HG03469 (cell line): Measurements from ENCODE around the gene OR2H1.
"Not testable (repeated sequence)": the region's sequence is repeated elsewhere in the genome, so short reads cannot be mapped to it uniquely, and the experiment has no call there.

ENCODE experiments used
- ATAC-seq: cut with Tn5 transposase; IDR thresholded peaks from one replicate; pipeline ENCODE4 v1.9.1; 2021; ENCODE audit warnings: mild to moderate bottlenecking, moderate library complexity, moderate number of reproducible peaks; ENCODE audit not compliant: unreplicated experiment

Gene OR2H1

DNA sequence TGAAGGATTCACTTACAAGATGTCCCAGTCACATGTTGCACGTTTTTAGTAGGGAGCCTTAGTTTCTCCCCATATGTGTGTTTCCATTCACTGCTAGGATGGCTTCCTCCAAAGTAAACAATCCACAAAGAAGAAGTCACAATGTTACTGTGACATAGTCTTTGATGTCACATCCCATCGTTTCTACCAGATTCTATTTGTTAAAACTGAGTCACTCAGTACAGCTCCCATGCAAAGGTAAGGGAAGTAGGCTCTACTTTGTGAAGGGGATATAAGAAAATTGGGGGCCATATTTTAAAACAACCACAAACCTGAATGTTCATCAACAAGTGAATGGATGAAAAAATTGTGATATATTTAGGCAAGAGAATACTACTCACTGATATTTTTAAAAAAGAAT is at the start of gene OR2H1, which contains the start of gene OR11A1:
OR2H1 (plus strand) TSS at position 185 of the 400 bp plus-strand sequence. CDS start 4,615 bp downstream, outside the sequence.
OR11A1 (minus strand) TSS at position 101 of the 400 bp plus-strand sequence. CDS start 29,430 bp downstream, outside the sequence.
- ATAC-seq, result no peak

DNA sequence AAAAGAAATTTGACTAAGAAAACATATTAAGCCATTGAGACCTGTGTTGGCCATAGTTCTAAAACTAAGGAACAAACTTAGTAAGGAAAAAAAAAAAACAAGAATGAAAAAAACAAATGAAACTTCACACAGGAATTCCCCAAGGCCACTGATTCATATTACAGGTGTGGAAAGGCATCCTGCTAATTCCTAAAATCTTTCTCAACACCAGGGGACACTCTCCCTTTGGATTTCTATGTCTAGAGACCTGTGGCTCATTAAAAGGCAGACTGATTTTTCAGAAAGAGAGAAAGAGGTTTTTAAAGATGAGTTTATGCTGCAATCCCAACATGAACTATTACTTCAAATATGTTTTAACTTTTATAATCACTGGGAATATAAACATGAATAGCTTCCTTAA is 42.4 kb upstream of the OR2H1 start, which contains the start of gene OR12D1:
OR12D1 (plus strand) TSS at position 341 of the 400 bp plus-strand sequence.
- ATAC-seq, result no peak

DNA sequence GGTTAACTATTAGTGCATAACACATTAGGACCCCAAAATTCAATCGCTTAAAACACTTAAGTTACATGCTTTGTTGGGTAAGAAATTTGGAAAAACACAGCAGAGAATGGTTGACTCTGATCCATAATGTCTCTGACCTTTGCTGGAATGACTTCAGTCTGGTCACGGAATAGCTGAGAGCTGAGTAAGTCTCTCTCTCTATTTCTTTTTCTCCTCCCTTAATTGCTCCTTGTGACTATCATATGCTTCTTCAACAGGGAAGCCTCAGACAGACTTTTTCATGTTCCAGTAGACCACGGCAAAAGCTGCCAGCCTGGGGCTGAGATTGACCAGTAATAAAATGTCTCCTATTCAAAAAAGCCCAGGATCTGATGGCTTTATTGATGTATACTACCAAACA is 37.4 kb upstream of the OR2H1 start:
- ATAC-seq, result no peak

DNA sequence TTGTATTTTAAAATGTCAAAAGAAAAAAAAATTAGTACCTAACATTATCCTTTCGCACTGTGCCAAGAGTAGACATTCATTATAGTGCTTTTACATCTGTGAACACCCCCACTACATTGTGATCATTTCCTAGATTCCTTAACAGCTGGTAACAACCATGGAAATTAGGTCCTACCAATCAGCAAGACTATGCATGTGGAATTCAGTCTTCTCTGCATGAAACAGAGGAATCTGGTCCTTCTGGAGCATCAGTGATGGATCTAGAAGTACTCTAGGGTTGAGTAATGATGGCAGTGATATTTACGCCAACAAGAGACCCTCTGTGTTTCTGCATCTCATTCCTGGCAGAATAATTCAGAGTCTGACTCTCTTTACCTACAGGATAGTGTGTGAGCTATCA is 32.8 kb upstream of the OR2H1 start:
- ATAC-seq, result no peak

DNA sequence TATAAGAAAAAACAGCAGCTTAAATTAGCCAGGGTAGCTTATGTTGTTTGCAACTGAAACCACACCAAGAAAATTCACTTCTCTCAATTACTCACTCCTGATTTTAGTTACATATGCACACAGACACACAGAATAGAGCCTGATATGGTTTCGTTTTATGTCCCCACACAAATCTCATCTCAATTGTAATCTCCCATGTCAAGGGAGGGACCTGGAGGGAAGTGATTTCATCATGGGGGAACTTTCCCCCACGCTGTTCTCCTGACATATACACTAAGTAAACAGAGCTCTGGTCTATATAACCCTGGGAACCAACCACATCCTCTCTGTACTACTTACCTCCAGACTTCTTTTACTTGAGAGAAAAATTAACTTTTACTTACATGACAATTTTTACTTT is 32.4 kb upstream of the OR2H1 start:
- no peak for ATAC-seq

DNA sequence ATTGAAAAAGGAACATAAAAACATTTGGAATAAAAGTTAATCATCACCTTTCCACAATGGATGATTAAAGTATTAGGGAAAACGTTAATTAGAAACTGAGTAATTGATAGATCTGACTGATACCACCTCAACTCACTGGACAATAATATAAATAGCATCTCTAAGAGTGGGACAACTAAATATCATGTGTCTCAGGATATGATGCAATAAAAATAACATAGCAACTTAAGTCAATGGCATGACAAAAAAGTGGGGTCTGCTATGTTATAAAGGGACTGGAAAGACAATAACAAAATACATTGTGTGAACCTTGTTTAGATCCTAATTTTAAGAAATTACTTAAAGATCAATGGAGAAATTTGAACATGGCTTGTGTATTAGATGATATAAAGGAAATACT is 31.9 kb upstream of the OR2H1 start:
- no peak for ATAC-seq

DNA sequence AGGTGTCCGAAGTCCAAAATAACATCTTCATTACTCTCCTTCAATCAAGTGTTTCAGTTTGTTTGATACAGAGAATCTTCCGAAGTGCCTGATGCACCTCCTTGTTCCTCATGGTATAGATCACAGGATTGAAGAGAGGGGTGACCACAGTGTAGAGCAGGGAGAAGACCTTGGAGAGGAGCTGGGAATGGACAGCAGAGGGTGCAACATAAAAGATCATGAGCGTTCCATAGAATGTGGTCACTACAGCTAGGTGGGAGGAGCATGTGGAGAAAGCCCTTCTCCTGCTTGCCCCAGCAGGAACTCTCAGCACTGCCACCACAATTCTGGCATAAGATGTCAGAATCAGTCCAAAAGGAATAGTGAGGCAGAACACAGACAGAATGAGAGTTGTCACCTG is 30.3 kb upstream of the OR2H1 start:
- no peak for ATAC-seq

DNA sequence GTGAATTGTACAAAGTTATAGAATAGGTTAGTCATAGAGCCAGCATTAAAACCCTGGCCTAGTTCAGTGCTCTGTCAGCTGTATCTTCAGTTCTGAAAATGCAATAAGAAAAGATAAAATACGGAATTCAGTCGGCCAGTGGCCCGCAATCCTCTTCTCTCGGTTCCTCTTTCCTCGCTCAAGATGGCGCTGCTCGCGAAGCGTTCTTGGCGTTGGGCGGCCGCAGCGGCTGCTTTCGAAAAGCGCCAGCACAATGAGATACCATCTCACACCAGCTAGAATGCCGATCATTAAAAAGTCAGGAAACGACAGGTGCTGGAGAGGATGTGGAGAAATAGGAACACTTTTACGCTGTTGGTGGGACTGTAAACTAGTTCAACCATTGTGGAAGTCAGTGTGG is 20.2 kb upstream of the OR2H1 start:
- not testable (repeated sequence) for ATAC-seq

DNA sequence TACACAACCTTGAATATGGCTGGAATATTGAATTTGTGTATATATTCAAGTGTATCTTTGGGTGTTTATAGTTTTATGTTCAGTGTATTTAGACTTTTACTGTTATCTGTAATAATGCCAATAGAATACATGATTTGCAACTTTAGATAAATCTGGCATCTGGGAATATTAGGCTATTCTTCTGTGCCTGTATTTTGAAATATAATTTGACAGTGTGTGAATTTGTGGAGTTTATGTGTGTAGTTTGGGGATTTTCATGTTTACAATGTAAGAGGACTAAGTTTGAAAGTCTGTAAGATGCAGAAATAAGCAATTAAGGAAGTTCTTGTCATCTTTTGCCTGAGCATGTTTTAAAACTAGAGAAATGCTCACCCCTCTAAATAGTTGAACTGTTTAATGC is 17.9 kb upstream of the OR2H1 start, which contains the start of gene OR10C1:
OR10C1 (plus strand) TSS at position 301 of the 400 bp plus-strand sequence. CDS start 710 bp downstream, outside the sequence.
- ATAC-seq, result no peak

DNA sequence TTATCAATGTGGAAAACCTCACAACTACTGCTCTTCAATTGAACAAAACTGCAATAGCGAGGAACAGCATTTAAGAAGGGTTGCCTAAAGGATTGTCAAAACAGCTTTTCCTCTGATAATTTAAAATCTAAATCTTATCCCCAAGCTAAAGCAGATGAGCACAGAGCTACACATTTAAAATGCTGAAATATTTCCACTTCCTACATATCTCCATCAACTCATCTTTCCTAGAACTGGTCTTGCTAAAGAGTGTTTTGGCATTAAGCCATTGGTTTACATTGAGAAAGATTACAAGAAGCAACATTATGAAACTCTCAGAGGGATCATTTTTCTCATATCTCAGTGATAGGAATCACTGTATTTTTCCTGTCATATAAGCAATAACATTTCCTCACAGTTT is 14.2 kb upstream of the OR2H1 start:
- no peak for ATAC-seq

DNA sequence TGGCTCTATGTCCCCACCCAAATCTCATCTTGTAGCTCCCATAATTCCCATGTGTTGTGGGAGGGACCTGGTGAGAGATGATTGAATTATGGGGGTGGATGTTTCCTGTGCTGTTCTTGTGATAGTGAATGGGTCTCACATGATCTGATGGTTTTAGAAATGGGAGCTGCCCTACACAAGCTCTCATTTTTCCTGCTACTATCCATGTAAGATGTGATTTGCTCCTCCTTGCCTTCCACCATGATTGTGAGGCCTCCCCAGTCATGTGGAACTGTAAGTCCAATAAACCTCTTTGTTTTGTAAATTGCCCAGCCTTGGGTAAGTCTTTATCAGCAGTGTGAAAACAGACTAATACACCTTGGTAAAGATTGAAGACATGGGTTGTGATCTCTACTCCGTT is 12.9 kb upstream of the OR2H1 start:
- ATAC-seq, result not testable (repeated sequence)

DNA sequence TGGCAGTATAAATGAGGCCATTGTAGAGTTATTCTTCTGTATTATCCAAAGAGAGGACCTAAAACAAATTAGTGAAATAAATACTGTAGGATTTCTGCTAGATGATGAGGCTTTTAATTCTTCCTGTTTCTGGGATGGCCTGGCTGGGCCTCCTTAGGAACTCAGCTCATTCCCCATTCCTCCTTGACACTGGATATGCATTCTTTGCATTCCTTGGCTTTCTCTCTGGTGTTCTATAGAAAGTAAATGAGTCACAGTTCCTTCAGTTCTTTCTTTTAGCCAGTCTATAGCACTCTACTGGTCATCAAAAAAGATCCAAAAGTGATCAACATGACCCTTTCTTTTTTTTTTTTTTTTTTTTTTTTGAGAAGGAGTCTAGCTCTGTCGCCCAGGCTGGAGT is 9.3 kb upstream of the OR2H1 start:
- no peak for ATAC-seq

DNA sequence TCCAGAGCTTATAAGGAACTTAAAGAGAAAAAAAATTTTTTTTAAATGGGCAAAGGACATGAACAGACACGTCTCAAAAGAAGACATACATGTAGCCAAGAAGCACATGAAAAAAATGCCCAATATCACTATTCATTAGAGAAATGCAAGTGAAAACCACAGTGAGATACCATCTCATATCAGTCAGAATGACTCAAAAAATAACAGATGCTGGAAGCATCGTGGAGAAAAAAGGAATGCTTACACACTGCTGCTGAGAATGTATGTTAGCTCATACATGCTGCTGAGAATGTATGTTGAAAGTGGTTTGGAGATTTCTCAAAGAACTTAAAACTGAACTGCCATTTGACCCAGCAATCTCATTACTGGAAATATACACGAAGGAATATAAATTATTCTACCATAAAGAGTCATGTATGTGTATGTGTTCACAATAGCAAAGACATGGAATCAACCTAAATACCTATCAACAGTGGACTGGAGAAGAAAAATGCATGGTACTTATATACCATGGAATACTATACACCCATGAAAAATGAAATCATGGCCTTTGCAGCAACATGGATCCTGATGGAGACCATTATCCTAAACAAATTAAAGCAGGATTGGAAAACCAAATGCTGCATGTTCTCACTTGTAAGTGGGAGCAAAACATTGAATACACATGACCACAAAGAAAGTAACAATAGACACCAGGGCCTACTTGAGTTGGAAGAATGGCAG is 5.3 kb upstream of the OR2H1 start:
- no peak for ATAC-seq

DNA sequence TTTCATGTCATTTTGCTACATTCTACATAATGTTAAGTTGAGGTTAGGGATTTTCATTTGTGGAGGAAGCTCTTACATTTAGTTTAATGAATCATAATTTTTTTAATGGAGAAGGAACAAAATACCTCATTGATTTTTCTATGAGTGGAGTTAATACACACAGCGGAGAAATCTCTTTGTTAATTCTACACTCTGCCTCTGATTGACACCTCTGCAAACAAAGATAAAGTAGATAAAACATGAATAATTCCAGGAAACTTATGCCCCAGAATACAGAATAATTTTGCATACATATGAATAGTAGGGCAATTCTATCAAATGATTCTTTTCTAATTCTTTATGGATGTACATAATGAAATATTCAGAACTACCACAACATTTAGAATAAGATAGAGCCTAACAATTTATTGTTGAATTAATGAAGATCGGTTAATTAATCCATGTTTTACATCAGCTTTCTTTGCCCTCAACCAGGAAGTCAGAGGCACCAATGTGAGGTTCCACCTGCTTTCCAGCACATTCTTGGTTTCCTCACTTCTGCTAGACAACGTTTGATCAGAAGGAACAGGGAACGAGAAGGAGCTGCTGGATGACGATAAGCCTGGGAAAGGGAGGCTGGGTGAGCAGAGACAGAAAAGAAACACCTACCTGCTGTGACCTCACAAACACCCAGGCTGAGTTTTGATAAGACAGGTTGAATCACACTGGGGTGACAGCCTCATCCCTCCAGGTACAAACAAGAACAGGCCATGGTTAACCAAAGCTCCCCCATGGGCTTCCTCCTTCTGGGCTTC is 4.3 kb downstream of the OR2H1 start:
- ATAC-seq, result no peak

DNA sequence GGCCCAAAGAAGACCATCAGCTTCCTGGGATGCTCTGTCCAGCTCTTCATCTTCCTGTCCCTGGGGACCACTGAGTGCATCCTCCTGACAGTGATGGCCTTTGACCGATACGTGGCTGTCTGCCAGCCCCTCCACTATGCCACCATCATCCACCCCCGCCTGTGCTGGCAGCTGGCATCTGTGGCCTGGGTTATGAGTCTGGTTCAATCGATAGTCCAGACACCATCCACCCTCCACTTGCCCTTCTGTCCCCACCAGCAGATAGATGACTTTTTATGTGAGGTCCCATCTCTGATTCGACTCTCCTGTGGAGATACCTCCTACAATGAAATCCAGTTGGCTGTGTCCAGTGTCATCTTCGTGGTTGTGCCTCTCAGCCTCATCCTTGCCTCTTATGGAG is 5.1 kb downstream of the OR2H1 start:
- ATAC-seq, result no peak

DNA sequence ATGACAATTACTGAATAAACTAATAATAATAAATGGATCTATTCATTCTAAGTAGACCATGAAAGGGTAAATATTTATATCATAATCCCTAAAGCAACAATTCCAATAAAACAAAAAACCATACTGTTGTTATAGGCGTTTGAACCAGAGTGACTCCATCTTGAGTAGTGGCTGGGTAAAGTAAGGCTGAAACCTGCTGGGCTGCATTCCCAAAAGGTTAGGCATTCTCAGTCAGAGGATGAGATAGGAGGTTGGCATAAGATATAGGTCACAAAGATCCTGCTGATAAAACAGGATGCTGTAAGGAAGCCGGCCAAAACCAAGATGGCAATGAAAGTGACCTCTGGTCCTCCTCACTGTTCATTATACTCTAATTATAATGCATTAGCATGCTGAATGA is 8.3 kb downstream of the OR2H1 start:
- no peak for ATAC-seq

DNA sequence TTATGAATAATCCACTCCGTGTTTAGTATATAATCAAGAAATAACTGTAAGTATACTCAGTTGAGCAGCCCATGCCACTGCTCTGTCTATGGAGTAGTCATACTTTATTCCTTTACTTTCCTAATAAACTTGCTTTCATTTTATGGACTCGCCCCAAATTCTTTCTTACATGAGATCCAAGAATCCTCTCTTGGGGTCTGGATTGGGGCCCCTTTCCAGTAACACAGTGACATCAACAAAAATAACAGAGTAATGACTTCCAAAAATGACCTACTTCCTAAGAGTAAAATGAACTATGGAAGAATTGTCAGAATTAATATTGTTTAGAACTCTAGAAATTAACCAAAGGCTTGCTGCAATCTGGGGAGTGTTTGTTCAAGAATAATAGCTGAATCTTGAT is 8.8 kb downstream of the OR2H1 start:
- ATAC-seq, result no peak

DNA sequence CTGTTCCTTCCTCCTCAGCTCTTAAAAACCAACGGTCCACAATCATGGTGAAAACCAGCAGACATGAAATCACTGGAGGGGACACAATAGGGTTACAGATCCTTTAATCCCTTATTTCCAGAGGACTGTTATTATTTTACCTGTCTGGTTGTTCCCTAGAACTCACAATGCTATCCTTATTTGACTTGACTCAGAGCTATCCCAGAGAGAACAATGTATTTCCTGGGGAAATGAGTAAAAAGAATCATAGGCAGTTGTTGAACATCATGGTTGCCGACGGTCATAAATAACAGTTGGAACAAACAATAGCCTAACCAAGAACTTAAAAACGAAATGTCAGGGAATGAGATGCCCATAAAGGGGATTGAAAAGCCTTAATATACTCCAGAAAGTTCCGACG is 9.3 kb downstream of the OR2H1 start:
- no peak for ATAC-seq

DNA sequence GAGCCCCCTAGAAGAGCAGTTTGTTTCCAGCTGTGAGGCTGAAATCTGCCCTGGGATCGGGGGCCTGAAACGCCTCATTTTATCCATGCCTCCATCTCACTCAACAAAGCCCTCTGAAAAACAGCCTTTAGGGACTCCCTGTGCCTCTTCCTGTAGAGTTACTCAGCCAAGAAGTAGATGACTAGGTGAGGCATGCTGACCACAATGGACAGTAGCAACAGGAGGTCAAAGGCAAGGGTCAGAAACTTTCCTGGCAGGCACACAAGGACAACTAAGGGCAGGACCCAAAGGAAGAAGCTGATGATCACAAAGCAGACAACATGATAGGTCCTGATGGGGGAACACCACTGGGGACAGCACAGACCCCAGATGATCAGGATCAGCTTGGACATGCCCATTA is 18.0 kb downstream of the OR2H1 start:
- no peak for ATAC-seq

DNA sequence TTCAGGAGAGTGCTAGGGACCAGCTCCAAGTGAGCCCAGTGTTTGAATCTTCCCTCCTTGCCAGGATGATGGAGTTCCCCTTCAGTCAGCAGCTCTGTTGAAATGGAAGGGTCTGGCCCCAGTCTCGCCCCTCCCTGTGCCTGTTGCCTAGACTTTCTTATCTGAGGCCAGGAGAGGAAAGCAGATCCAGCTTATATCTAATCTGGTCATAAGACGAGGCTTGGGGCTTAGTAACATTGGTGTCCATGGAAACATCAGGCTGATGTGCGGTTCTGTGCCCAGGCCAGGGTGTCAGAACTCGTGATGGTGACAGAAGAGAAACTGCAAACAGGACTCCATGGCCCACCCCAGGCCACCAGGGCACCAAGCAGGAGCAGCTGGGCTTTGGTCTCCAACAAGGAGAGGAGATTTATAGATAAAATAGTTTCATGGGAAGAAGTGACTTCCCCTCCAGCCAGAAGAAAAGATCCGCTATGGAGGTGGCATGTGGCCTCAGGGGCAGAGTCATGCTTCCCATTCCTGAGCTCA is 21.0 kb downstream of the OR2H1 start:
- ATAC-seq, result no peak

DNA sequence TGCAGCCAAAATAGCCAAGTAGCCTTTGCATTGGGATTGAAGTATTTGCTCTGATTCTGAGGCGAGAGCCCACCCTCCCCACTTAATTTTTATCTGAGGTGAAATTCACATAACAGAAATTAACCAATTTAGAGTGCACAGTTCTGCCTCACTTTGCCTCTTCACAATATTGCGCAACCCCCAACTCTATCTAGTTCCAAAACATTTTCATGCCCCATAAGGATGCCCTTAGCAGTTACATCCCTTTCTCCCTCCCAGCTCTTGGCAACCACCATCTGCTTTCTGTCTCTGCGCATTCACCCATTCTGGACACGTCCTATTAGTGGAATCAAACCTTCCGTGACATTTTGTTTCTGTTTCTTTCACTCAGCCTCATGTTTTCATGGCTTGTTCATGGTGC is 21.8 kb downstream of the OR2H1 start:
- ATAC-seq, result no peak

DNA sequence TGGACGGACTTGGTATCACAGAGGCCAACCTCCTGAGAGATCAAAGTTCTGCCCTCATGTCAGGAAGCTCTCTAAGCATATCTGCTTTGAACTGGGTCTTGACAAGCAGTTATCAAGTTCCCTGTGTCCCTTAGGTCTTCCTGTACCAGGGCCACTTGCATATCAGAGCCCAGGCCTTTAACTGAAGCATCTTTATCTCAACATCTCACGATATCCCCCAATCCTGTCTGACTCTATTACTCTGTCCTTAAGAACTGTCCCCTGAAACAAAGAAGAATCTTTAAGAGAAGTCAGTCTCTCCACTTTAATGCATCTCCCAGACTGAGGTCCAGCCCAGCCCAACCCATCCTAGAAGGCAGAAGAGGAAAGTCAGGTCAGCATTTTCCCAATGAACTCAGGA is 22.6 kb downstream of the OR2H1 start:
- ATAC-seq, result no peak
